Keratinocyte (primary cell): ENCODE data around the gene TAOK2. TPM values are rescaled to one million over a fixed set of nuclear protein-coding genes. Genes with fewer than 3 reads are reported as not detected.

Source experiments
- DNase-seq: peaks from one replicate; pipeline ENCODE4 v3.0.0-alpha.2; 2011; ENCODE audit warnings: low read depth, missing footprints, low spot score
- FAIRE-seq: peaks from 2 replicates; lab custom pipeline; 2011; peaks lifted over from hg19 to GRCh38; lab: Jason Lieb, UNC
- H2AFZ ChIP-seq: 2 replicates; pipeline ENCODE4 v1.6.0; 2012; ENCODE audit warnings: low read length, control low read depth, inconsistent platforms; ENCODE audit not compliant: control insufficient read depth
- H3K27ac ChIP-seq: 2 replicates; pipeline ENCODE4 v1.5.1; 2011; ENCODE audit warnings: low read length; ENCODE audit not compliant: control insufficient read depth, insufficient read depth
- H3K27me3 ChIP-seq: 3 replicates; pipeline ENCODE4 v1.6.0; 2011; ENCODE audit warnings: low read length; ENCODE audit not compliant: control insufficient read depth, insufficient read depth; ENCODE audit errors: extremely low read depth
- H3K36me3 ChIP-seq, 2 experiments: 2 replicates in 1 of 2; 3 replicates in 1 of 2; pipeline ENCODE4 v1.5.1; 2011; ENCODE audit warnings: low read length in 2 of 2, mild to moderate bottlenecking in 1 of 2; ENCODE audit not compliant: control insufficient read depth in 2 of 2, insufficient read depth in 2 of 2; ENCODE audit errors: extremely low read depth in 1 of 2
- H3K4me1 ChIP-seq: 3 replicates; pipeline ENCODE4 v1.5.1; 2011; ENCODE audit warnings: low read length; ENCODE audit not compliant: control insufficient read depth, insufficient read depth; ENCODE audit errors: extremely low read depth
- H3K4me2 ChIP-seq: 3 replicates; pipeline ENCODE4 v1.6.0; 2011; ENCODE audit warnings: low read depth, low read length; ENCODE audit not compliant: control insufficient read depth, insufficient read depth; ENCODE audit errors: extremely low read depth
- H3K4me3 ChIP-seq, 3 experiments: fragments of 200-600 bp in 1 of 3; sonication (generic) in 1 of 3; 2 replicates in 2 of 3; 3 replicates in 1 of 3; pipeline ENCODE4 v1.5.1; 2011 to 2016; ENCODE audit warnings: low read length in 3 of 3, mild to moderate bottlenecking in 3 of 3, control low read depth in 2 of 3, inconsistent platforms in 1 of 3, low read depth in 1 of 3, mixed read lengths in 1 of 3, mixed run types in 1 of 3, moderate library complexity in 1 of 3; ENCODE audit not compliant: control insufficient read depth in 2 of 3, insufficient read depth in 2 of 3; ENCODE audit errors: extremely low read depth in 1 of 3
- H3K79me2 ChIP-seq: 2 replicates; pipeline ENCODE4 v1.6.0; 2012; ENCODE audit warnings: low read length; ENCODE audit not compliant: control insufficient read depth, insufficient read depth
- H3K9ac ChIP-seq: 3 replicates; pipeline ENCODE4 v1.6.0; 2011; ENCODE audit warnings: low read length; ENCODE audit not compliant: control insufficient read depth, insufficient read depth; ENCODE audit errors: extremely low read depth
- H3K9me1 ChIP-seq: 3 replicates; pipeline ENCODE4 v1.6.0; 2011; ENCODE audit warnings: low read length; ENCODE audit not compliant: control insufficient read depth, insufficient read depth; ENCODE audit errors: extremely low read depth
- H3K9me3 ChIP-seq: 2 replicates; pipeline ENCODE4 v1.5.1; 2012; ENCODE audit warnings: low read depth, low read length; ENCODE audit not compliant: control insufficient read depth
- H4K20me1 ChIP-seq: 3 replicates; pipeline ENCODE4 v1.6.0; 2011; ENCODE audit warnings: low read length; ENCODE audit not compliant: control insufficient read depth, insufficient read depth; ENCODE audit errors: extremely low read depth
- CTCF ChIP-seq, 3 experiments: IDR thresholded peaks in 1 of 3; conservative IDR thresholded peaks in 1 of 3; optimal IDR thresholded peaks in 1 of 3; 2 replicates in 2 of 3; 3 replicates in 1 of 3; pipeline versions ENCODE3 to v1.5.1; 2011; ENCODE audit warnings: low read length in 3 of 3, mild to moderate bottlenecking in 3 of 3, moderate library complexity in 2 of 3, control low read depth in 1 of 3, inconsistent platforms in 1 of 3; ENCODE audit not compliant: insufficient read depth in 2 of 3; ENCODE audit errors: extremely low read depth in 1 of 3
- EZH2 ChIP-seq: IDR thresholded peaks from one replicate; pipeline ENCODE4 v1.6.1; 2012; ENCODE audit warnings: inconsistent platforms, mild to moderate bottlenecking, low read length, moderate library complexity
- dilution Hi-C: fragments of 300-500 bp; cut with MboI; formaldehyde crosslinking; loops from one replicate; pipeline ENCODE4 v1.7.0; 2020; ENCODE audit warnings: low sequenced_read_pairs; ENCODE audit not compliant: extremely low pct_ligation_motif_present
- polyA plus RNA-seq, 5 experiments: library from polyadenylated mRNA; depleted of rRNA in 3 of 5; stranded (reverse) in 3 of 5; stranded (forward) in 1 of 5; unstranded in 1 of 5; fragments of >200 nt; gene quantifications; 1 replicate in 1 of 5; 2 replicates in 3 of 5; 3 replicates in 1 of 5; pipeline versions ENCODE4 v1.2.1 to v1.2.3, GENCODE V29; 2011 to 2012; ENCODE audit warnings: missing spikeins in 2 of 5, low read depth in 1 of 5, low replicate concordance in 1 of 5

The TAOK2 gene
- polyA plus RNA-seq, 1 donor (not counting 4 experiments of a cell fraction or from before 2014, with no cell fraction given), result 13.8 TPM

GRCh38 chr16:29978564-29979270 is 5.0 kb downstream of the TAOK2 start:
- Histone ChIP-seq H3K9ac (no peak overlapping the region), H3K9me3 (no peaks in the 10 kb centered on the region), H3K27me3 (no peaks in the 10 kb centered on the region), H3K27ac (no peak overlapping the region), H3K4me2 (no peak overlapping the region), H3K4me3 (no peak overlapping the region), H3K9me1 (peaks cover 4% of the 10 kb centered on the region), H3K36me3 (peaks cover 42 to 43% of the 10 kb centered on the region in 2 experiments), H3K4me1 (peaks cover 18% of the 10 kb centered on the region), H4K20me1 (peaks cover 22% of the 10 kb centered on the region), H2AFZ (no peak overlapping the region), H3K79me2 (peaks cover 45% of the 10 kb centered on the region)
- DNase-seq (no peak), FAIRE-seq (no peak)
- no peak for TF ChIP-seq EZH2
- TF ChIP-seq CTCF (optimal IDR thresholded peaks at IDR 0.05 in 1 of 3, IDR thresholded peaks at IDR 0.05 in 1 of 3, conservative IDR thresholded peaks at IDR 0.05 in 1 of 3; ENCODE audit: extremely low read depth in 1 of 3, insufficient read depth in 2 of 3, low read length in 3 of 3), result no peak
- dilution Hi-C loops, result no loop called here

- Histone ChIP-seq H2AFZ (no peak overlapping the region), H3K27ac (no peak overlapping the region), H3K79me2 (peaks cover 5% of the 10 kb centered on the region), H4K20me1 (peaks cover under 1% of the 10 kb centered on the region), H3K4me1 (no peaks in the 10 kb centered on the region), H3K4me3 (no peak overlapping the region), H3K9ac (no peak overlapping the region), H3K27me3 (no peaks in the 10 kb centered on the region), H3K36me3 (peaks cover 56 to 68% of the 10 kb centered on the region in 2 experiments), H3K4me2 (no peak overlapping the region), H3K9me3 (no peaks in the 10 kb centered on the region), H3K9me1 (no peaks in the 10 kb centered on the region)
- DNase-seq (no peak), FAIRE-seq (no peak)
- TF ChIP-seq CTCF (optimal IDR thresholded peaks at IDR 0.05 in 1 of 3, IDR thresholded peaks at IDR 0.05 in 1 of 3, conservative IDR thresholded peaks at IDR 0.05 in 1 of 3; ENCODE audit: extremely low read depth in 1 of 3, insufficient read depth in 2 of 3, low read length in 3 of 3) (no peak), EZH2 (no peak)
- dilution Hi-C loops, result no loop called here
These were observed 9.1 kb downstream of the TAOK2 start for GRCh38 chr16:29982560-29983419.
